GM12873 (cell line): ENCODE measurements around the gene NRGN.

Experiments used
- CTCF ChIP-seq: IDR thresholded peaks from 2 replicates; pipeline ENCODE4 v1.5.1; 2012; ENCODE audit warnings: low read depth, mild to moderate bottlenecking, moderate library complexity, low read length, control low read depth; ENCODE audit not compliant: insufficient read depth; ENCODE audit errors: missing control alignments

The NRGN gene

GRCh38 chr11:124739479-124740276 is at the start of gene NRGN:
Gene NRGN, plus strand, starts transcription at chr11:124739942. Its CDS starts 143 bp downstream, at chr11:124740085.
- TF ChIP-seq CTCF, result no peak

GRCh38 chr11:124693142-124693541 is 46.6 kb upstream of the NRGN start:
- TF ChIP-seq CTCF, result no peak

- no peak for TF ChIP-seq CTCF
Observed at GRCh38 chr11:124699547-124699946, 40.2 kb upstream of the NRGN start.

GRCh38 chr11:124700028-124700427 is 39.7 kb upstream of the NRGN start:
- TF ChIP-seq CTCF, result no peak

GRCh38 chr11:124707829-124708228 is 31.9 kb upstream of the NRGN start:
- no peak for TF ChIP-seq CTCF

- no peak for TF ChIP-seq CTCF
Observed at GRCh38 chr11:124712392-124712791, 27.4 kb upstream of the NRGN start.

- no peak for TF ChIP-seq CTCF
Observed at GRCh38 chr11:124716591-124716990, 23.2 kb upstream of the NRGN start.

- TF ChIP-seq CTCF, result no peak
Observed at GRCh38 chr11:124717421-124717785, 22.3 kb upstream of the NRGN start.
